ENCODE data around the gene CFAP74.
"Not testable (repeated sequence)": the region's sequence is repeated elsewhere in the genome, so short reads cannot be mapped to it uniquely, and the experiment has no call there.

Gene CFAP74

GRCh38 chr1:1987142-1987510, 16.5 kb downstream of the CFAP74 start:
- FAIRE-seq: no peak
- DNase-seq (ENCODE audit: low spot score): no peak

DNA sequence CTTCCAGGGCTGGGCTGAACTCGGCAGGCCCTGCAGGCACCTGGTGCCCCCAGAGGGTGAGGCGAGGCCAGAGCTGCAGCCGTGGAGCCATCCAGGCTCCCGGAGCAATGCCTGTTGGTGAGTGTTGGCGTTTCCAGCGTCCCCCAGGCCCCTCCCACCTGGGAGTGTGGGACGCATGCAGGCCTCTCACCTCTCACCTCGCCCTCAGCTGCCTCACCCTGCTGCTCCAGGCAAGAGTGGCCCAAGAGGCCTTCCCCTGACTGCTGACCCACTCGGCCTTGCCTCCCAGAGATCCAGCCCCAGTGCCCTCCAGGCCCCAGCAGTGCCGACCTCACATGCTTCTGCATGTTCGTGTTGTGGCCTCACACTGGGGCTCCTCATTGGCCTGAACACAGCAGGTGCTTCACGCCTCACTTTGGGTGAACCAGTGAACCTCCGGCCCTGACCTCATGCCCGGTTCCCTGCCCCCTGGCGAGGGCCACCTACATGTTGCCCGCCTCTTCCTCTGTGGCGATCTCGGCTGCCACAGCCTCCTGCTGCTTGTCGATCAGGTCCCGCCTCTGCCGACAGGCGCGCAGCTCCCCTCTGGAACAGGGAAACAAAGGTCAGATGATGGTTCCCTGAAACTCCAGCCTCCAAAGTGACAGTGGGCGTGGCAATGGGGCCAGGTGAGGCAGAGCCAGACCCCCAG, 17.0 kb downstream of the CFAP74 start:
- FAIRE-seq: no peak

DNA sequence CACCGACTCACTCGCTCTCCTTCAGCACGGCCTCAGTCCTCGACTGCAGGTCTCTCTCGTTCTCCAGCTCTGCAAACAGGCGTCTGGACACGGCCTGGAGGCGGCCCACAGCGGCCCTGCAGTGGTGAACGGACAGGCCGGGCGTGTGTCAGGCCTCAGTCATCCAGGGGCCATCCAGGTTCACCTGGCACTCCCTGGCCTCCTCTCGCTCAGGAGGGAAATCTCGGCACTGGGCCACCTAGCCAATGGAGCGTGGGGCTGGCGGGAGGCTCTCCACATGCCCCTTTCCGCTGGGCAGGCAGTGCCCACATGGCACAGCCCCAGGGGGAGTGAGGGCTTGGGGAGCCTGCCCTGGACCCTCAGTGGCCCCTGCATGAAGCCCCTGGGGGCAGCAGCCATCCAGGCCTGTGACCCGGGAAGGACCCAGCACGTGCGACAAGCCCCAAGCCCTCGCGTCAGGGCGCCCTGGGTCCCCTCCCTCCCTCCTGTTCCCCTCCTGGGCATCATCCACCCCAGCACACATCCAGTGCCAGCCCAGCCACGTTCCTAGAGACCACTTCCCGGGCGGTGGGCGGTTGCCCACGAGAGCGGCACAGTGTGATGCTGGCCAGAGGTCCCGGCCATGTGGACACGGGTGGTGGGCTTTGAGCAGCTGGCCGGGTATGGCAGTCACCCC, 18.1 kb downstream of the CFAP74 start:
- DNase-seq (ENCODE audit: low spot score) (no peak), FAIRE-seq (no peak)

More for the DNA sequence above, 17.0 kb downstream of the CFAP74 start:
- DNase-seq (ENCODE audit: low spot score): no peak

GRCh38 chr1:1984560-1985070, 19.0 kb downstream of the CFAP74 start:
- no peak for DNase-seq (ENCODE audit: low spot score)
- no peak for FAIRE-seq

GRCh38 chr1:1982379-1983232, 21.0 kb downstream of the CFAP74 start:
- no peak for DNase-seq (ENCODE audit: low spot score)

DNA sequence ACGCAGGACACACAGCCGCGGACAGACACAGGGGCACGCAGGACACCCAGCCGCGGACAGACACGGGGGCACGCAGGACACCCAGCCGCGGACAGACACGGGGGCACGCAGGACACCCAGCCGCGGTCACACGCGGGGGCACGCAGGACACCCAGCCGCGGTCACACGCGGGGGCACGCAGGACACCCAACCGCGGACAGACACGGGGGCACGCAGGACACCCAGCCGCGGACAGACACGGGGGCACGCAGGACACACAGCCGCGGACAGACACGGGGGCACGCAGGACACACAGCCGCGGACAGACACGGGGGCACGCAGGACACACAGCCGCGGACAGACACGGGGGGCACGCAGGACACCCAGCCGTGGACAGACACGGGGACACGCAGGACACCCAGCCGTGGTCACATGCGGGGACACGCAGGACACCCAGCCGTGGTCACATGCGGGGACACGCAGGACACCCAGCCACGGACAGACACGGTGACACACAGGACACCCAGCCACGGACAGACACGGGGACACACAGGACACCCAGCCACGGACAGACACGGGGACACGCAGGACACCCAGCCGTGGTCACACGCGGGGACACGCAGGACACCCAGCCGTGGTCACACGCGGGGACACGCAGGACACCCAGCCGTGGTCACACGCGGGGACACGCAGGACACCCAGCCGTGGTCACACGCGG, 21.8 kb downstream of the CFAP74 start:
- not testable (repeated sequence) for DNase-seq (ENCODE audit: low spot score); FAIRE-seq

More at GRCh38 chr1:1982379-1983232, 21.0 kb downstream of the CFAP74 start:
- FAIRE-seq: no peak

GRCh38 chr1:1981142-1981500, 22.5 kb downstream of the CFAP74 start:
- no peak for DNase-seq (ENCODE audit: low spot score)
- FAIRE-seq: no peak

DNA sequence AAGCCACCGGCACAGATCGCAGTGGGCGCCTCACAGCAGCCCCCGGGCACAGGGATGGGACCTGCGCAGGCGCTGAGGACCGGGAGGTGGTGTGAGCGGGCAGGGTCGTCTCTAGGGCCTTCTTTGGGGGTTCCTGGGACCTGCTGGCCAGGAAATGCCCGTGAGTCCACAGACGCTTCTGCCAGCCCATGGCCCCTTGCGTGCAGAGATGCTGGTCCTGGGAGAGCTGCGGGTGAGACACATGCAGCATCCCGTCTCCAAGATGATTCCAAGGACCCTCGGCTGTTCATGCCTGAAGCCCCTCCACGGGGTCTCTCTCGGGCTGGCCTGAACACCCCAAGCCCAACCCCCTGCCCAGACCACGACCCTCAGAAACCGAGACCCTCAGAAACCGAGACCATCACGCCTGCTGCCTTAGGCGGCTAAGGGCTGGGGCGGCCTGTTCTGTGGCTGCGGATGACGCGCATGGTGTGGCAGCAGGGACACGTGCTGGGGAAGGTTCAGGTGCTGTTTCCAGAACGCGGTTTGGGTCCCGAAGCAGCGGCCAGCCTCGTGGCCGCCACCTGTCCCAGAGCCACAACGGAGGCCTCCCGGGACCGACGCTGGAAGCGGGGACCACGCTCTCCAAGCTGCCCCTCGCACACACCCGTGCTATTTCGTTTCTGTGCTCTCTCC, 23.0 kb downstream of the CFAP74 start:
- DNase-seq (ENCODE audit: low spot score) (no peak), FAIRE-seq (no peak)

- DNase-seq (ENCODE audit: low spot score) (no peak), FAIRE-seq (no peak)
These were observed 24.0 kb downstream of the CFAP74 start for GRCh38 chr1:1979482-1980165.

GRCh38 chr1:1978690-1979481, 24.7 kb downstream of the CFAP74 start:
- peak; percentile 92 for FAIRE-seq
- not testable (repeated sequence) for DNase-seq (ENCODE audit: low spot score)

DNA sequence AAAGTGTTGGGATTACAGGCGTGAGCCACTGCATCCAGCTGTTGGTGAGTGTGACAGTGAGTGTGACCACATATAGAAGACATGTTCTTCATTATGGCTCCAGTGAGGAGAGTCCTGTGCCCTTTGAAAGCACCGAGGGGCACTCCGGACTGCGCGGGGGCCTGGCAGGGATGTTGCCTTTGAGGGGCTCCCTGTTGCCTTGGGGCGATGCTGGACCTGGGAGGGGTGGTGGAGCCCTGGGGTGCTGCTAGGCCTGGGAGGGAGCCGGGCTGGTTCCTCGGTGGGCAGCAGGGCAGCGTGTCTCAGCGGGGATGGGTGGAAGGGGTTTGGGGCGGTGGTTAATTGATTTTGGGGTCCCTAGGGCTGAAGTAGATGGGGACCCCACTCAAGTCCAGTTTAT, 25.5 kb downstream of the CFAP74 start:
- FAIRE-seq (no peak), DNase-seq (ENCODE audit: low spot score) (no peak)

DNA sequence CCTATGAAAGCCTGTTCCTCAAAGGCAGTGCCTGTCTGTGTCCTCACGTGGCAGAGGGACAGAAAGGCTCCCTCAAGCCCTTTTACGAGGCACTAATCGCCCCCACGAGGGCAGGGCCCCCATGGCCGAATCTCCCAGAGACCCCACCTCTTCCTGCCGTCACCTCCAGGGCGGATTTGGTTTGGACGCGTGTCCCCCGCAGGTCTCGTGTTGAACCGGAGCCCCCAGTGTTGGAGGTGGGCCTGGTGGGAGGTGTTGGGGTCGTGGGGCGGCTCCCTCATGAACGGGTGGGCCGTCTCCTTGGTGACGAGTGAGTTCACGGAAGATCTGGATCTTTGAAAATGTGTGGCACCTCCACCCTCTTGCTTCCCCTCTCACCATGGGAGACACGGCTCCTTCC, 27.6 kb downstream of the CFAP74 start:
- DNase-seq (ENCODE audit: low spot score): no peak
- no peak for FAIRE-seq

GRCh38 chr1:1975535-1975934, 28.1 kb downstream of the CFAP74 start:
- DNase-seq (ENCODE audit: low spot score): no peak
- no peak for FAIRE-seq

GRCh38 chr1:1974834-1975233, 28.8 kb downstream of the CFAP74 start:
- FAIRE-seq: no peak

GRCh38 chr1:1973716-1974642, 29.6 kb downstream of the CFAP74 start:
- no peak for DNase-seq (ENCODE audit: low spot score)
- no peak for FAIRE-seq

More at GRCh38 chr1:1974834-1975233, 28.8 kb downstream of the CFAP74 start:
- no peak for DNase-seq (ENCODE audit: low spot score)

DNA sequence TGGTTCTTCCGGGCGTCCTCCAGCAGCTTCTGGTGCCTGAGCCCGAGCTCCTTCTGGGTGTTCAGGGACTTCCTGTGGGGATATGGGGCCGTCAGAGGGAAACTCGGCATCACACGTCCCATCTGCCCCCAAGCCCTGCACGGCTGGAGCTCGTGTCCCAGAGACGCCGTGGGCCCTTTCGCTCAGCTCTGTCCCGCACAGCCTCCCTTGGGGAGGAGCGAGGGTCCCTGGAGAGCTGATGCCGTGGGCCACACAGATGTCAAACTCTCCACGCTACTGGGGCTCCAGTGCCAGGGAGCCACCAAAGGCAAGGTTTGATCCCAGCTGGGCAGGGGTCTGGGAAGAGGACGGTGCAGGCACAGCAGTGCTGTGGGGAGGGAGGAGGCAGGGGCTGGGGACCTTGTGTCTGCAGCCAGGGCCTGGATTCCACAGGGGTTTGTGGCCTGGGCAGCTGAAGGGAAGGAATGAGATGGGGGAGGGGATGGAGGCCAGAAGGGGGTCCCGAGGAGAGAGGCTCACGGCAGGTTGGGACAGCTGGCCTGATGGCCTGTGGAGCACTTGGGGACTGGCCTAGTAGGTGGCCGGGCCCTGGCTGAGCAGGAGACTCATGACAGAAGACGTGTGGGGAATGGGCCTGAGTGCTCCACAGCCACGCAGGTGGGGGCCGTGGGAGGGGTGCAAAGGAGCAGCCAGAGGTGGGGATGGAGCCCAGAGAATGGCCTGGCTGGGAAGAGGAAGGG, 30.4 kb downstream of the CFAP74 start:
- FAIRE-seq (no peak), DNase-seq (ENCODE audit: low spot score) (no peak)

DNA sequence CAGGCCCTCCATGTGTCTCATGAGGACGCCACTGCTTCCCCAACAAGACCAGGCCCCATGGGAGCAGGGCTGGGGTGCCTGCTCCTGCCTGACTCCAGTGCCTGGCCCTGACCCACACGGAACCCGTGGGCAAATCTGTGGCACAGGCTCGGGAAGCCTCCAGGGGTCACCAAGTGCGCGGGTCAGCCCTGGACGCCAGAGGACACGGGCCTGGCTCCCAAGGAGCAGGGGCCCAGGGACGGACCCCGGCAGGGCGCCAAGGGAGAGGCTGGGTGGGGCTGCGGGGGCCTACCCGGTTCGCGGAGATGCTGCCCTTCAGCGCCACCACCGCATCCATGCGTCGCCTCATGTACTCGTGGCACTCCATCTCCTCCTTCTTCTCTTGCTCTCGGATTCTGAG, 31.9 kb downstream of the CFAP74 start:
- FAIRE-seq (no peak), DNase-seq (ENCODE audit: low spot score) (no peak)

GRCh38 chr1:1971017-1971416, 32.6 kb downstream of the CFAP74 start:
- FAIRE-seq (no peak), DNase-seq (ENCODE audit: low spot score) (no peak)
